Activated CD8-positive, alpha-beta memory T cell treated with anti-CD3 and anti-CD28 coated beads, Interleukin-2, amount 50 U/mL, for 24 hours (primary cell): Measurements from ENCODE around the gene LACTBL1.
"Not testable (repeated sequence)": the region's sequence is repeated elsewhere in the genome, so short reads cannot be mapped to it uniquely, and the experiment has no call there.

Experiments
- DNase-seq: peaks from one replicate; pipeline ENCODE4 v3.0.0-alpha.2; 2020; ENCODE audit errors: extremely low read depth

Gene LACTBL1

DNA sequence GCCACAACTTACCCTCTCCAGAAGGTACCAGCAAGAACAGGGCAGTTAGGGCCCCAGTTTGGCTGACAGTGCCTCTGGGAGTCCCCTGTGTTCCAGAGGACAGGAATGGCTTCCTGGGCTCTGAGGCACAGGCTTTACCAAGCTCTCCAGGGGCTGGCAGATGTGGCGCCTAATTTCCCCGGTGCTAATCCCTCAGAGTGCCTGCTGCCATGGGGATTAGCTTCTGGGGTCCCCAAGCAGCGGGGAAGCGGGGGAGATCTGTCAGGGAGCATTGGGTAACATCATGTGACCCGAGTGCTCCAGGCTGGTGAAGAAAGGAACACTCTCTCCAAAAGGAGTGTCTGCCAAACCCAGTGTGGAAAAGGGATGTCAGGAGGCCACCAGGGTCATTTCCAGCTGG lies at the start of gene LACTBL1:
Gene LACTBL1, minus strand, starts transcription at position 107 of the 400 bp plus-strand sequence. CDS start 550 bp downstream, outside the sequence.
- DNase-seq = no peak

DNA sequence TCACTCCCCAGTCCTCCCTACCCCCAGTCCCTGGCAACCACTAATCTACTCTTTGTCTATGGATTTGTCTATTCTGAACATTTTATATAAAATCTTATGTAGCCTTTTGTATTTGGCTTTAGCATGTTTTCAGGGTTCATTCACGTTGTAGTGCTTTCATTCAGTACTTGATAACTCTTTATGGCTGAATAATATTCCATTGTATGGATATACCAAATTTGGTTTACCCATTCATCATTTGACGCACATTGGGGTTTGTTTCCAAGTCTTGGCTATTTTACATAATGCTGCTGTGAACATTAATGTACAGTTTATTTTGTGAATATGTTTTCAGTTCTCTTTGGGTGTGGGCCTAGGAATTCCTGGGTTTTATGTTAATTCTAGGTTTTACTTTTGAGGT lies 49.2 kb upstream of the LACTBL1 start:
- DNase-seq = no peak

- no peak for DNase-seq
Measured at GRCh38 chr1:23020706-23021405, 48.2 kb upstream of the LACTBL1 start.

- DNase-seq = no peak
Measured at GRCh38 chr1:23019863-23020625, 47.4 kb upstream of the LACTBL1 start.

DNA sequence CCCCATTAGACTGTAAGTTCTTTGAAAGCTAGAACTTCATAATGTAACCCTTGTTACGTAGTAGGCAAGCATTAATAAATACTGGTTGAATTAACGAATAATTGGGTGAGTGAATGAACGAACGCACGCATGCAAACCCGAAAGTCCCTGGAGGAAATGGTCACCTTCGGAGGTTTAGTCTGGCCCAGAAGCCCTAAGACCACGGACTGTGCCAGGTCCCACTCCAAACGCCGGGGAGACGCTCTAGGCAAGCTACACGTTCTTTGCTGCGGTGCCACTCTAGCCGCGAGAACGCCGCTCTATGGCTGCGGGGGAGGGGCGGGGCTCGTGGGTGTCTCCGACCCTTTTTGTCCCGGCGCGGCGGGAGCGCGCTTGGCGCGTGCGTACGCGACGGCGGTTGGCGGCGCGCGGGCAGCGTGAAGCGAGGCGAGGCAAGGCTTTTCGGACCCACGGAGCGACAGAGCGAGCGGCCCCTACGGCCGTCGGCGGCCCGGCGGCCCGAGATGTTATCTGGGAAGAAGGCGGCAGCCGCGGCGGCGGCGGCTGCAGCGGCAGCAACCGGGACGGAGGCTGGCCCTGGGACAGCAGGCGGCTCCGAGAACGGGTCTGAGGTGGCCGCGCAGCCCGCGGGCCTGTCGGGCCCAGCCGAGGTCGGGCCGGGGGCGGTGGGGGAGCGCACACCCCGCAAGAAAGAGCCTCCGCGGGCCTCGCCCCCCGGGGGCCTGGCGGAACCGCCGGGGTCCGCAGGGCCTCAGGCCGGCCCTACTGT lies 46.6 kb upstream of the LACTBL1 start, which contains the start of gene KDM1A:
Gene KDM1A, plus strand, starts transcription at position 375 of the 769 bp plus-strand sequence. Its CDS starts 129 bp downstream, at position 504.
- peak; percentile 84 for DNase-seq

DNA sequence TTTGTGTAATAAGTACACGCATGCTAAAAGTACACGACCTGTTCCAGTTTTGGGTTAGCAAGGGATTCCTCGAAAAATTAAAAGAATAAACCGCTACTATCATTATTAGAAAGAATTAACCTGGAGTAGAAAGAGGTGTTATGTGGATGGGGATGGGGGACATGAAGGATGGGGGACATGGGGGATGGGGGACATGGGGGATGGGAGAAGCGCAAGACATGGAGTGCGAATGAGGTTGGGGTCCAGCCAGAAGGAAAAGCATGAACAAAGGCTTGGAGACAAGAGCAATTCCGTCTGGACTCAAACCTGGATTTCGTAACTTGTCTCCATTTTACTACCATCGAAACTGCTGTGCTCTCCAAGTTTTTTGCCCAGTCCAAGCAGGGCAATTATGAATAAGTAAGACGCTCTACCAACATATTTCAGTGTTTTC lies 46.0 kb upstream of the LACTBL1 start:
- no peak for DNase-seq

GRCh38 chr1:23013657-23014056 lies 41.0 kb upstream of the LACTBL1 start:
- DNase-seq = no peak

DNA sequence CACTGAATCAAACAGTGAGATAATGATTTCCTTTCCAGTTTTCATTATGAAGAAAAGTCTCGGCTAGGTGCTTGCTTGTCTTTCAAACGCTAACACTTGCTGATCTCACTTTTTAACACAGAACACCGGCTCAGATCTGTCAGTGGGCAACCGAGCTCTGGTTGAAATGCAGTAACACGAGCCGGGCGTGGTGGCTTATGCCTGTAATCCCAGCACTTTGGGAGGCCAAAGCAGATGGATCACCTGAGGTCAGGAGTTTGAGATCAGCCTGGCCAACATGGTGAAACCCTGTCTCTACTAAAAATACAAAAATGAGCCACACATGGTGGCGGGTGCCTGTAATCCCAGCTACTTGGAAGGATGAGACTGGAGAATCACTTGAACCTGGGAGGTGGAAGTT lies 37.4 kb upstream of the LACTBL1 start:
- DNase-seq = not testable (repeated sequence)

DNA sequence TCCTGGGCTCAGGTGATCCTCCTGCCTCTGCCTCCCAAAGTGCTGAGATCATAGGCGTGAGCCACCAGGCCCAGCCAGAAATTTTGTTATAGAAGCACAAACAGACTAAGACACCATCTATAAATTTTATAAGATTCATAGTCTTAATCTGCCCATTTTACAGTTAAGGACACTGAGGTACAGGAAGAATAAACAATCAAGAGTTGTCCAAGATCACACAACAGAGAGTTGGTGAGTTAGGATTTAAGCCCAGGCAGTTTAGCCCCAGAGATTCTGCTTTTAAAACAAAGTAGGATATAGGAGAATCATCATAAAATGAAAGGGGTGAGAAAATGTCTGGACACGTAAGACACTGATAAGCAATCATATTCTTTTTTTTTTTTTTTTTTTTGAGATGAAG lies 36.2 kb upstream of the LACTBL1 start:
- no peak for DNase-seq

DNA sequence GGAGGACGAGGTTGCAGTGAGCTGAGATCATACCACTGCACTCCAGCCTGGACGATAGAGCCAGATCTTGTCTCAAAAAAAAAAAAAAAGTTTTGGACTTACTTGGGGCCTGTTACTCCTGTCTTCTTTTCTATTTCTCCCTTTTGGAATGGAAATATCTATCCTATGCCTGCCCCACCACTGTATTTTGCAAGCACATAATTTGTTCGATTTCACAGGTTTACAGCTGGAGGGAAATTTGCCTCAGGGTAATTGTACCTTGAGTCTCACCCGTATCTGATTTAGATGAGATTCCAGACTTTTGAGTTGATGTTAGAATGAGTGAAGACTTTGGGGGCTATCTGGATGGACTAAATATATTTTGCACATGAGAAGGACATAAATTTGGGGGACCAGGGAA lies 34.4 kb upstream of the LACTBL1 start:
- no peak for DNase-seq

DNA sequence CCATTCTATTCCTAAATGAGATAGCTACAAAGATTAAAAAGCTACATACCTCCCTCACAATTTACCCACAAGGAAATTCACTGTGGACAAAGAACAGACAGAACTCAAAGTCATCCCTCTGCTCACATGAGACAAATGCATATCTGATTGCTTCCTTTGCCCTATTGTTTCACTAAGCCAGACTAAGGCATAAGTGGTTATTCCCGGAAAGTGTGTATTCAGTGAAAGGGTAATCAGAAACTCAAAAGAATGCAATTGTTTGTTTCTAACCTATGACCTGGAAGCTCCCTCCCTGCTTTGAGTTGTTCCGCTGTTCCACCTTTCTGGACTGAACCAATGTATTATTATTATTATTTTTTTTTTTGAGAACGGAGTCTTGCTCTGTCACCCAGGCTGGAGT lies 32.1 kb upstream of the LACTBL1 start:
- DNase-seq = not testable (repeated sequence)

DNA sequence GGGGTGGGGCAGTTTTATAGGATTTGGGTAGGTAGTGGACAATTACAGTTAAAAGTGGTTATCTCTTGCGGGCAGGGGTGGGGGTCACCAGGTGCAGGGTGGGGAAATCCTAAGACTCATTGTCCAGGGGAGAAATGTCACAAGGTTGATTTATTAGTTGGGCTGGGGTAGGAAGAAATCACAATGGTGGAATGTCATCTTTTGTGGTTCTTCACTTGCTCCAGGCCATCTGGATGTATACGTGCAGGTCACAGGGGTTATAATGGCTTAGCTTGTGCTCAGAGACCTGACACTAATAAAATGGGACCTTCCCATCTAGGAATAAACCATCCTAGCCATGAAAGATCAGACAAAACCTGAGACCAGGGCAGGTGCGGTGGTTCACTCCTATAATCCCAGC lies 31.4 kb upstream of the LACTBL1 start:
- DNase-seq = no peak

DNA sequence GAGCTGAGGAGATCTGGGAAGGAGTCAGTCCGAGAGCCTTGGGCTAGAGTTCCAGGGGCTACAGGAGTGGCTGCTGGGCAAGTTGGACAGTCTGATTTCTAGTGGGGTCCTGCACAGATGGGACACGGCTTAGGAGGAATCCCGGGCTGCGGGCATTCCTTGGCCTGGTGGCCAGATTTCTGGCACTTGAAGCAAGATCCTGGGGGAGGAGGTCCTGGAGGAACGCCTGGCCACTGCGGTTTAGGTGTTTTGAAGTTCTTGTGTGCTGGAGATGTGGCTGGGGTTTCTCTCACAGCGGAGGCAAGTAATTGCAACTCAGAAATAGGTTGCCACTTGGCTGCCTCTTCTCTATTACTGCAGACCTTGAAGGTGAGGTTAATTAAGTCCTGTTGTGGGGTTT lies 29.6 kb upstream of the LACTBL1 start:
- not testable (repeated sequence) for DNase-seq

DNA sequence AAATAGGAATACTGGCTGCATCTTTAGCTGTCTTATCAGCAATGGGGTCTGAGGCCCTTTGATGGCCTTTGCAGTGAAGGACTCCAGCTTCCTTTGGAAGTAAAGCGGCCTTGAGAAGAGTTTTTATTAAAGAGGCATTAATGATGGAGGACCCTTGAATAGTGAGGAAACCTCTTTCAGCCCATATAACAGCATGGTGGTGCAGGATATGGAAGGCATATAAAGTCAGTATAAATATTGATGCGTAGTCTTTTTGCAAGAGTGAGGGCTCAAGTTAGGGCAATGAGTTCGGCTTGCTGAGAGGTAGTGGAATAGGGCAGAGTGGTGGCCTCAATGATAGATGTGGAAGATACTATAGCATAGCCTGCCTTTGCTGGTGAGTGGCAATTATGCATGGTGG lies 27.5 kb upstream of the LACTBL1 start:
- not testable (repeated sequence) for DNase-seq

GRCh38 chr1:22997528-22997927 lies 24.9 kb upstream of the LACTBL1 start:
- not testable (repeated sequence) for DNase-seq

DNA sequence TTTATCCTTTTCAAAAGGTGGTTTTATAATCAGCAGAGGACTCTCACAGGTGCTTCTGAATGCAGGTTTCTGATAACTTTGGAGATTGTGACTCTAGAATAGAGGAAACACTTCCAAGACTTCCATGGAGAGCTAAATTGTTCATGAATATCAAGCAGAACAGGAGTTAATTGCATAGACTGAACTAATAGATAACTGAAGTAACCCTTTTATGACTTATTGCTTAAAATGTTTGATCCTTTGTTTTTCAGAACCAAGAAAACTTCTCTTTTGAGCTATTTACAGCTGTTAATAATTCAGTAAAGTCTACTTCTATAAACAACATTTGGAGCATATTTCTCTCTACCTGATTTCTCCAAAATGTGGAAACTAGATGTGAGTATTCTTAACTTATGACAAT lies 23.1 kb upstream of the LACTBL1 start:
- no peak for DNase-seq

GRCh38 chr1:22993220-22993795 lies 20.6 kb upstream of the LACTBL1 start:
- DNase-seq = not testable (repeated sequence)

DNA sequence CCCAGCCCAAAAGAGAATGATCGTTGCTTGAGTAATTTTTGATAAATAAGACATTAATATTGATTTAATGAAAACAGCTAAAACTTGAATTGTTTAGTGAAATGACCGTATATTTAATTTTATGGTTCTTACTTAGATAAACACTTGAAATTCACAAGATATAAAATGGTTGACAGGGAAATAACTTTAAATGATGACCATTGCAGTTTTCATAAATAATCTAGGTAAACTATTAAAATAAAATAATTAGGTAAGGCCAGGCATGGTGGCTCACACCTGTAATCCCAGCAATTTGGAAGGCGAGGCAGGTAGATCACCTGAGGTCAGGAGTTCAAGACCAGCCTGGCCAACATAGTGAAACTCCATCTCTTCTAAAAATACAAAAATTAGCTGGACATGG lies 19.7 kb upstream of the LACTBL1 start:
- not testable (repeated sequence) for DNase-seq

DNA sequence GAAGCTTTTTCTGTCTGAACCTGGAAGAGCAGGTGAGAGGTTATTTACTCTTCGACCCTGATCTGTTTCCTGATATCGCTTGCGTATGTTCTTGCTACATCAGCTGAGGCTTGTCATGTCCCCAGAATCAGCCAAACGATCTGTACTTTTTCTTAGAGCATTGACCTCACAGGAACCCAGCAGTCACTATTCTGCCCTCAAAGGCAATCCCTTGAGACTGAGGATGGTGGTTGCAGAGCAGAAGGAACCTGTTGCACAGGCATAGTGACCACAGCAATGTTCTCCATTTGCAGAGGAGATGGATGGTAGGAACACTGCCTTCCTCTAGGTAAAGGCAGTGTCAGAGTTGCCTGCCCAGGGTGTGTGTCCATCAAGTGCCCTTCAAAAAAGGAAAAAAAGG lies 11.3 kb upstream of the LACTBL1 start:
- DNase-seq = no peak

- DNase-seq = not testable (repeated sequence)
Measured at GRCh38 chr1:22980471-22980790, 7.8 kb upstream of the LACTBL1 start.

- DNase-seq = no peak
Measured at GRCh38 chr1:22978299-22978698, 5.6 kb upstream of the LACTBL1 start.
